NCI-H2196 treated with DMSO at 0.1 percent for 48 hours (cell line): ENCODE measurements around the gene RAB40B.

Source experiments
- DNase-seq: peaks from one replicate; lab custom pipeline; 2025; ENCODE audit not compliant: unreplicated experiment; lab: John Stamatoyannopoulos, UW

The RAB40B gene

GRCh38 chr17:82619641-82620040 is 78.9 kb downstream of the RAB40B start:
- no peak for DNase-seq

DNA sequence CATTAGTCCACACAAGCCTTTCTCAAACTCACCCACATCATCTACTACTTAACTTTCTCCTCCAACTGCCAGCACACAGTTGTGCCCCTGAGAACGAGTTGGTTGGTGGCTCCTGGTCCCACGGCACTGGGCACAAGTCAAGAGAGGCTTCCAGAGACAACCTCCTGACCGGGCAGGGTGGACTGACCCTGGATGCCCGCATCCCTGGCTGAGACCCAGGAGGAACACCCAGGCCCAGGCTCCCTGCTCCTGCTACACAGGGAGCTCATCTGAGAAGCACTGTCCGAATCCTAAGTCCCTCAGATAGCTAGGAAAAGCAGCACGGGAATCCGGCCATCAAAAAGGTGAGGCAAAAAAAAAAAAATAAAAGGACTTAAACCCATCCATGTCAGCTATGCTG is 79.3 kb downstream of the RAB40B start:
- no peak for DNase-seq

DNA sequence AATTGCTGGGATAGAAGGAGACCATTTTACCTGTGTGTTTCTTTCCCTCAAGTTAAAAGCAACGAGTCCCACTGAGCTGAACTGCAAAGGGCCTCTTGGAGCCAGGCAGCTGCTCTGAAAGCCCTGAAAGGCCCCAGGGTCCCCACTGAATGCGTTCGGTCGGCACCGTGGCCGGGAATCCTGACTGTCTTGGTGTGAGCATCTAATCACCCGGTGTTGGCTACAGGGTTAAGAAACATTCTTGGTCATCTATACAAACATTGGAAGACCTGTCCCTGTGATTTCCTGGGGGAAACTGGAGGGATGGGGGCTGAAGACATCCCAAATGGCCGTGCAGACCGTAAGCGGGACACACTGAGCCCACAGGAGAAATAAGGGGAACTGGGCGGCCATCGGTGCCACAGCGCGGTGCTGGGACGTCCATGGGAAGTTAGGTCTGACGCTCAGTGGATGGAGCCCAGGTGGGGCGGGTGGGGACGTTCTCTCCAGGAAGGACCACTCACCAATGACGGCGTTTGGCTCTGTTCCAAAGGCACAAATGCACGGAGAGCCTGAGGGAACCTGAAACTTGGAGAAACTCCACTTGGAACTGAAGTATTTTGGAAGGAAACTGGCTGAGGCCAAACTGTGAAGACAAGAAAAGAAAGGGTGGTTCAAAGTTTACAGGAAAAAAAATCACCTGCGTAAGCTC is 82.3 kb downstream of the RAB40B start:
- no peak for DNase-seq

- DNase-seq, result no peak
These were observed 83.1 kb downstream of the RAB40B start for GRCh38 chr17:82615084-82616020.

- DNase-seq, result no peak
These were observed 84.3 kb downstream of the RAB40B start for GRCh38 chr17:82614095-82614631.

DNA sequence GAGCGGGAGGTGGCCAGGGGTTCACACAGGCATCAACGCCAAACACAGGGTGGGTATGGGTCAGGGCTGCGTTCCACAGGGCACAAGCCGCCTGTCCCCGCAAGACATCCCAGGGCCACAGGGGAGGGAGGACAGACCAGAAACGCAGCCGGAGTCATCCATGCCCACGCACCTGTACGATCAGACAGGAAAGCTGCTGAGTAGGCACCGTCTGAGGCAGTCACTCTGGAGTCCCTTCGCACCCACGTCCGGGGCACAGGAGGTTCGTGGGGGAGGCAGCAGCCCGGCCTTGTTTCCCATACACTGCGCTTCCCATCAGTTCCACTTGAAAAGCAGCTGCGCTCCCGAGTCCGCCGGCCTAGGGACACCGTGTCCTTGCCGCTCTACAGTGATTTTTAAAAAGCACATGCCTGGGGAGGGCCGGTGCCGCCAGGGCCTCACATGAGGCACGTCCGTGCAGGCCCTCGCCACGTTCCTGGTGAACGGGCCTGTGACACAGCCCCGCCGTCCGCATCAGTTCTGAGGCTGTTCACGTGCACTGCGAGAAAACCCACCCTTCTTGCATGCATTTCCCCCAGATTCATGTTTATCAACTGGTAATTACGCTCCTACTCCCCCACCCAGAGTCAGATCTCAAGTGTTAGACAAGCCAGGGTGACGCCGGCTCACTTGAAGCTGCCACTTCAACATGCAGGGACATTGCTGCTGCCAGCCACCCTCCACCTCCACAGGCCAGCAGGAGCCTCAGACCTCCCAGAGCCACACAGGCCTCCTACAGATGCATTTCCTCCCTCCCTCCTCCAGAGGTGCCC is 85.0 kb downstream of the RAB40B start:
- no peak for DNase-seq

DNA sequence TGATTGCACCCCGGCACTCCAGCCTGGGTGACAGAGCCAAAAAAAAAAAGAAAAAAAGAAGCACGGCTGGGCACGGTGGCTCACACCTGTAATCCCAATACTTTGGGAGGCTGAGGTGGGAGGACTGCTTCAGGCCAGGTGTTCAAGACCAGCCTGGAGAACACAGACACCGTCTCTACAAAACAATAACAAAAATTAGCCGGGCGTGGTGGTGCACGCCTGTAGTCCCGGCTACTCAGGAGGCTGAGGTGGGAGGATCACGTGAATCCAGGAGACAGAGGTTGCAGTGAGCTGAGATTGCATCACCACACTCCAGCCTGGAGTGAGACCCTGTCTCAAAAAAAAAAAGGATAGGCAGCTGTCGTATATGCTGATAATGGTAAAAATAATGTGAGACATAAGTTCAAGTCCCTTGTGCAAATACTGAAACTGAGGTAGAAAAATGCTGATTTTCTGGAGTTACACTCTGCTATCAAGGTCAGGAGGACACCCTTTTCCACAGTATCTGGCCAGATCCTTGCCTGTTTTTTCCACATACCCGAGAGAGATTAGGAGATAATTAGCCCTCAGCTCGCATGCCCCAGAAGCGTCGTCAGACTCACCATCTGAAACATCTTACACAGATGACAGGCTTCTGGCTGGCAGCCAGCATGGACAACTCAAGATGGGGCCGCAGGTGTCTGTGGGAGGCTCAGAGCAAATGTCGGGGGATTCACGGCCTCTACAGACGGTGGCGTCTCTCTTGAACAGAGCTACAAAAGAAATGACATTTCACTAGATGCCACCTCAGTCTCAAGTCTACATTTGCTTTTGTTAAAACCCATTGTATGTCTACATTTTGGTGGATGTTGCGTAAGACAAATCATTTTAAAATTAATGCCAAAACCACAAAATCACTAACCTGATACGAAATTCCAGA is 87.1 kb downstream of the RAB40B start:
- DNase-seq, result no peak

DNA sequence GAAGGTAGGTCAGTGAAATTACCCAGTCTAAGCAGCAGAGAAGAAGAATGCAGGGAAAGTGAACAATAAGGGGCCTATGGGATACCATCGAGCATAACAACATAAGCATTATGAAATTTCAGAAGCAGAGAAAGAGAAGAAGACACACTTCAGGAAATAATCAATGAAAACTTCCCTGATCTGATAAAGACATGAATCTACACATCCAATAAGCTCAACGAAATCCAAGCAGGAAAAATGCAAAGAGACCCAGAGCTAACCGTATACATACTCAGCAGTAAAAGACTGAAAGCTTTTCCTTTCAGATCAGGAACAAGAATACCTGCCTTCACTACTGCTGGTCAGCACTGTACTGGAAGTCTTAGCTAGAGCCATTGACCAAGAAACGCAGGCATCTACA is 88.8 kb downstream of the RAB40B start:
- no peak for DNase-seq

GRCh38 chr17:82608816-82609215 is 89.7 kb downstream of the RAB40B start:
- DNase-seq, result no peak

- no peak for DNase-seq
These were observed 92.4 kb downstream of the RAB40B start for GRCh38 chr17:82605939-82606600.
